Esophagus muscularis mucosa (tissue), 3 donors: ENCODE measurements around the gene TFF2.

Source experiments
- CTCF ChIP-seq, 3 experiments: fragments of 200-600 bp in 2 of 3; fragments of 450-650 bp in 1 of 3; sonication (generic) in 2 of 3; IDR thresholded peaks; one replicate each; pipeline ENCODE4 v1.5.1; 2017 to 2019; ENCODE audit warnings: antibody characterized with exemption in 3 of 3, mild to moderate bottlenecking in 2 of 3, moderate library complexity in 1 of 3
- POLR2A ChIP-seq: fragments of 450-650 bp; IDR thresholded peaks from one replicate; pipeline ENCODE4 v1.6.1; 2017; ENCODE audit warnings: antibody characterized with exemption, moderate library complexity, mild to moderate bottlenecking, low read depth
- POLR2AphosphoS5 ChIP-seq, 2 donors: sonication (generic); formaldehyde crosslinking; IDR thresholded peaks; one replicate each; pipeline ENCODE4 v1.6.1; 2017; ENCODE audit warnings: antibody characterized with exemption in 2 of 2

DNA sequence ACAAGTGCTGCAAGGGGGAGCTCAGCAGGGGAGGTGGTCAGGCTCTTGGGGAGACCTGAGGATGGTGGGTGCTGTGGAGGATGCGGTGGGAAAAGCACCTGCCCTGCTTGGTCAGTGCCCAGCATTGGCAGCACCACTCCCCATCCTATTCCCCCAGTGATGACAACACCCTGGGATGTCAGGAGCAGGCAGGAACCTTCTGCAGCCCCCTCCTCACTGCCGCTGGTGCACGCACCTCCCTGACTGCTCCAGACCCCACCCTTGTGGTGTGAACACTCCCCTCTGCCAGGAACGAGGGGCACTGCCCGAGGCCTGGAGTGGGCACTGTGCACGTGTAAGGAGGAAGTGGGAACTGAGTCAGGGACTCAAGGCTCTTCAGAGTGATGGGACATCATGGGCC is 32.5 kb upstream of the TFF2 start:
- TF ChIP-seq CTCF (IDR thresholded peaks at IDR 0.05) (no peak), POLR2AphosphoS5 (IDR thresholded peaks at IDR 0.05) (no peak), POLR2A (no peak)
